8988T (cell line): Measurements from ENCODE around the gene CD209.
"Not testable (repeated sequence)": the region's sequence is repeated elsewhere in the genome, so short reads cannot be mapped to it uniquely, and the experiment has no call there.

ENCODE experiments used
- DNase-seq: peaks from one replicate; pipeline ENCODE4 v3.0.0; 2011

The CD209 gene

DNA sequence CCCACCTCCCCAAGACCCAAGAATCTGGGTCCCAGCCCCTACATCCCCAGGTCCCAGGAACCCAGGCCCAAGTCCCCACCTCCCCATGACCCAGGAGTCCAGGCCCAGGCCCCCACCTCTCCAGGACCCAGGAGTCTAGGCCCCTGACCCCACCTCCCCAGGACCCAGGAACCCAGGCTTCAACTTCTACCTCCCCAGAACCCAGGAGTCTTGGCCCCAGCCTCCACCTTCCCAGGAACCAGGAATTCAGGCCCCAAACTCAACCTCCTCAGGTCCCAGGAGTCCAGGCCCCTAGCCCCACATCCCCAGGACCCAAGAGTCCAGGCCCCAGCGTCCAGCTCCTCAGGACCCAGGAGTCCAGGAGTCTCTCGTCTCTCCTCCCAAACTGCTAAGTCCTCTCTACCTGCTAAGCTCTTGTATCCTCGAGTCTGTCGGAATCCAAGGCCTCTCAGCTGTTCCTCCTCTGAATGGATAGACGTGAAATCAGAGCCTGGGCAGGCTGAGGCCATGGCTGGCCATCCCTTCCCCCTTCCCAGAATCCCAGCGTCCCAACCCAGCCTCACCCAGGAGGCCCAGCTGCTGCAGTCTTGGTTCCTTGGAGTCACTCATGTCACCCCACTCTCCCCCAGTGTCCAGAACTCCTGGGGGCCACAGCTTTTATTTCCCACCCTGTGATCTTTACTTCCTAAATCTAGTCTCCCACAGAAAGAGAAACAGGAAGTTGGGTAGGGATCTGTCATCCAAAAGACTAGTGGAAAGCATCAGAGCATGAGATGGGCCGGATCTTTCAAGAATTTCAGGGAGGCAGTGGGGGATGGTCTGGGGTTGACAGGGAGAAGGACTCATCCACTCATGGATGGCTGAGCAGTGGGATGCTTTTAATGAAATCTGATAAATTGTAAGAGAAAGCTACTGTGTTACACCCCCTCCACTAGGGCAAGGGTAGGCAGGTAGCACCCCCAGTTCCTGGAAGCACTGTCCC is at the start of gene CD209:
CD209 (minus strand) TSS at position 632 of the 982 bp plus-strand sequence; CDS start at position 609, 23 bp downstream.
- DNase-seq: no peak

DNA sequence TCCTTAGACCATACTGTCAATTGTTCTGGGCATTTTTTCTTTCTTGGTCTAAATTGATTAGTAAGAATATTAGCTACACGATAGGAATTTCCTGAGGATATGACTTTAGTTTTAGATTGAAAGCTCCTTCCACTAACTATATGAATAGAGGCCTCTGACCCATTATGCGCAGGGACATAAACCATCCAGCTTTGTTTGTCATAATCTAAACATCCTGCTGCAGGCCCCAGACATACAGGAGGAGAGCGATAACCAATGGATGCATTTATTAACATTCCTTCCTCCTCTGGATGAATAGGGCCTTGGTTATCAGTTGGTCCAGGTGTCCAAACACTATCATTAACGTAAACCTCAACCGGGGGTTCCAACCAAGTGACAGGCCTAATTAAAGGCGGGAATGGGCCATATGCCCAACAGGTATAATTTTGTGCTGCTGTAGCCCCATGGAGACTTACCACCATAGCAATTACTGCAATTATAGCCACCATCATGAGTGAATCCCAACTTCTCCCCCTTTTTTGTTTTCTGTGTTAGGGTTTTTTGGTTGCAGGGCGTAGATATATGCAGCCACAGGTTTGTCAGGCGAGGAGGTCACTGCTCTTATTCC is 48.3 kb upstream of the CD209 start:
- no peak for DNase-seq

- DNase-seq: no peak
These were observed 46.2 kb upstream of the CD209 start for GRCh38 chr19:7793493-7793892.

DNA sequence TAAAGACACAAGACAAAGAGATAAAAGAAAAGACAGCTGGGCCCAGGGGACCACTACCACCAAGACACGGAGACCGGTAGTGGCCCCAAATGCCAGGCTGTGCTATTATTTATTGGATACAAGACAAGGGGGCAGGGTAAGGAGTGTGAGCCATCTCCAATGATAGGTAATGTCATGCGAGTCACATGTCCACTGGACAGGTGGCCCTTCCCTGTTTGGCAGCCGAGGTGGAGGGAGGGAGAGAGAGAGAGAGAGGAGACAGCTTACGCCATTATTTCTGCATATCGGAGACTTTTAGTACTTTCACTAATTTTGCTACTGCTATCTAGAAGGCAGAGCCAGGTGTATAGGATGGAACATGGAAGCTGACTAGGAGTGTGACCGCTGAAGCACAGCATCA is 45.4 kb upstream of the CD209 start:
- DNase-seq: not testable (repeated sequence)

- no peak for DNase-seq
These were observed 44.9 kb upstream of the CD209 start for GRCh38 chr19:7792281-7792680.

GRCh38 chr19:7790416-7790815 is 43.1 kb upstream of the CD209 start:
- no peak for DNase-seq

DNA sequence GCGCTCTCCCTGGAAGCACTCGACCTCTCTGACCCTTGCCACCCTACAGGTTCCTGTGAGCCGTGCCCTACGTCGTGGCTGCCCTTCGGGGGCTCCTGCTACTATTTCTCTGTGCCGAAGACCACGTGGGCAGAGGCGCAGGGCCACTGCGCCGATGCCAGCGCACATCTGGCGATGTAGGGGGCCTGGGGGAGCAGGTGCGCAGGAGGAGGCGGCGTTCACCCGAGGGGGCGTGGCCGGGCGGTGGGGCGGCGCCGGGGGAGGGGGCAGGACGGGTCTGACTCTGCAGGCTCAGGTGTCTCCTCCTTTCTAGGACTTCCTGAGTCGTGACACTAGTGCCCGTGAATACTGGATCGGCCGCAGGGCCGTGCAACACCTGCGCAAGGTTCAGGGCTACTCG is 42.1 kb upstream of the CD209 start:
- no peak for DNase-seq

DNA sequence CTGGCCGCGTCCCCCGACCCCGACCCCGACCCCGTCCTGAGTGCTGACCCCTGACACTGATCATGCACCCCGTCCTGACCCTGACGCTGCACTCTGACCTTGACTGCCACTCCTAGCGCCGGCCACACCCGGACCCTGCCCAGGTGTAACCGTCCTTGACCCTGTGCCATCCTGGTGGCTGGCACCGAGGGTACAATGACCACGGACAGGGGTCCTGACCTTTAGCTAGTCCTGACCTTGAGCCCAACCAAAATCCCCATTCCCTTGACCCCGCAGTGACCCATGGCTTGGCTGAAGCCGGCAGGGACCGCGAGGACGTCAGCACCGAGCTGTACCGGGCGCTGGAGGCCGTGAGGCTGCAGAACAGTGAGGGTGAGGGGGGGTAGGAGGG is 41.6 kb upstream of the CD209 start:
- no peak for DNase-seq

- no peak for DNase-seq
These were observed 41.0 kb upstream of the CD209 start for GRCh38 chr19:7788178-7788932.

- no peak for DNase-seq
These were observed 40.4 kb upstream of the CD209 start for GRCh38 chr19:7787602-7788177.

DNA sequence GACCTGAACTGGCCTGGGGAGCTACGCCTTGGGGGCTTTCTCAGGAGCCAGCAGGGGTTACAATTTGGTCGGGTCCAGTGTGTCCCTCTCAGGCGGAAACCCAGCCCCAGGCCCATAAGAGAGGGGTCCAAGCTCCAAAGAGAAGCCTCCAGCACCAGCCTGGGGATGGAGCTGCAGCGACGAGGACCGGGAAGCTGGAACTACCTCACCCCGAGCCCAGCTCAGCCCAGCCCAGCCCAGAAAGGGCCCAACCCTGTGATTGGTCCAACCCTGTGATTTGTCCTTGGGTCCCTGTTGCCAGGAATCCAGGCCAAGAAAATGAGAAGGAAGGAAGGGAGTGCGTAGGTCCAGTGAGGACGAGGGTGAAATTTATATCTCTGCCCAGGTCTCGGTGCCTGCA is 39.8 kb upstream of the CD209 start:
- DNase-seq: no peak

- DNase-seq: no peak
These were observed 37.5 kb upstream of the CD209 start for GRCh38 chr19:7784856-7785255.

GRCh38 chr19:7783991-7784423 is 36.7 kb upstream of the CD209 start:
- DNase-seq: no peak

GRCh38 chr19:7781157-7781556 is 33.8 kb upstream of the CD209 start:
- DNase-seq: no peak

DNA sequence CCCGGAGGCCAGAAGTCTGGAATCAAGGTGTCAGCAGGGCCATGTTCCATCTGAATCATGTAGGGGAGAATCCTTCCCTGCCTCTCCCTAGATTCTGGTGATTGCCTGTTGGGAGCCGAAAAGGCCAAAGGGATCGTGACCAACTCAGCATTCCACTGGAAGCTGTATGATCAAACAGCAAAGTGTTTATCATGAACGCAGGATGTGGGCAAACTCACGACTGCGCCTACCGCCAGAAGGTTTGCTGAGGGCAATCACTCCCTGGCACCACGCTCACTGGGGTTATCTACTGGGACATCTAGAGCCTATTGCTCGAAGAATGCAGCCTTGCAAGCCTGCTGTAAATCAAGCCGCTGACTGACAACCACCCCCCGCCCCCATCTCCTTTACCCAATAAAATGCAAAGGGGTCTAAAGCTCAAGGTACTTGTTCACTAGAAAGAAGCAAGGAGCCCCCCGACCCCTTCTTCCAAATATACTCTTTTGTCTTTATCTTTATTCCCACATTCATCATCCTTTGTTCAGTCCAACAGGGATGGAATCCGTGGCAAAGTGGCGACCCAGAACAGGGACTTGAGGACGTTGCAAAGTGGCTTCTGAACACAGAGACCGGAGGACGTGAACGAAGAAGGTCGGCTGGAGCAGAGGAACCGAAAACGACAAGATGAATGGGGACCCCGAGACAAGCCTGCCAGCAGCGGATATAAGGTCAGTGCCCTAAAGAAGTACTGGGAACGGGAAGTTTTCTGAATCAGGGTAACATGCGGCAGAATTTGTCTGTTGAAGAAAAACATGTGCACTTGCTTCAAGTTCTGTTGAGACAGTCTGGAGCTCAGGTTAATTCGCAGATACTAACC is 32.5 kb upstream of the CD209 start:
- DNase-seq: no peak

DNA sequence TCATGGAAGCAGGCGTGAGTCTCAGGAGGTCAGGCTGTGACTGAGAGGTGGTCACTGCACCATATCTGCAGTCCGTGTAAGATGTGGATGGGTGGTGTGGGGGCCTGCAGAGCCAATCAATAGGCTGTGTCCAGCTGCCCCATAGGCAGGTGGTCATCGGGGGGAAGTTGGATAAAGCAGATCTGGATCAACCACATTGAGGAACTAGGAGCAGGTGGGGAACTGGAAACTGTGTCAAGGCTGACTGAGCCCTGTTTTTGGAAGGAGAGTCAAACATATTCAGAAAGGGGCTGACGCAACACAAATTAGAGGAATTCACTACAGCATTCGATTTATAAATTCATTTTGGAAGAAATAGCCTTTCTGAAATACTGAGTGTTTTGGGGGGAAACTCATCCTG is 30.7 kb upstream of the CD209 start:
- DNase-seq: no peak

GRCh38 chr19:7775761-7776160 is 28.4 kb upstream of the CD209 start:
- DNase-seq: no peak

GRCh38 chr19:7773841-7774240 is 26.5 kb upstream of the CD209 start:
- DNase-seq: no peak

DNA sequence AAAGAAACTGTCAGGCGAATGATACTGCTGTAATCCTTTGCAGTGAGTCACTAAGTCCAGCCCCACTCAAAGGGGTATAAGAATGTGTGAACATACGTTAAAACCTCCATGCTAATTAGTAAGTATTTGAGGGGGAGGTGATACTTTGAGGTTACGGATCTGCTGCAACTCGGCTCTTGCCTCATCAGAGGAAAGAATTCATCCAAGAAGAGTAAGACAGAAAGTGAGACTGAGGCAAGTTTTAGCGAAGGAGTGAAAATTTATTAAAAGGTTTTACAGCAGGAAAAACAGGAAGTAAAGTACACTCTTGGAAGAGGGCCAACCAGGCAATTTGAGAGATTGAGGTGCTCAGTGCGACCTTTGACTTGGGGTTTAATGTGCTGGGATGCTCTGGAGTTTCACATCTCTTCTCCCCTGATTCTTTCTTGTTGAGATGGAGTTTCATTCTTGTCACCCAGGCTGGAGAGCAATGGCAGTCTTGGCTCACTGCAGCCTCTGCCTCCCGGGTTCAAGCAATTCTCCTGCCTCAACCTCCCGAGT is 25.5 kb upstream of the CD209 start:
- no peak for DNase-seq

- no peak for DNase-seq
These were observed 23.7 kb upstream of the CD209 start for GRCh38 chr19:7771072-7771471.

DNA sequence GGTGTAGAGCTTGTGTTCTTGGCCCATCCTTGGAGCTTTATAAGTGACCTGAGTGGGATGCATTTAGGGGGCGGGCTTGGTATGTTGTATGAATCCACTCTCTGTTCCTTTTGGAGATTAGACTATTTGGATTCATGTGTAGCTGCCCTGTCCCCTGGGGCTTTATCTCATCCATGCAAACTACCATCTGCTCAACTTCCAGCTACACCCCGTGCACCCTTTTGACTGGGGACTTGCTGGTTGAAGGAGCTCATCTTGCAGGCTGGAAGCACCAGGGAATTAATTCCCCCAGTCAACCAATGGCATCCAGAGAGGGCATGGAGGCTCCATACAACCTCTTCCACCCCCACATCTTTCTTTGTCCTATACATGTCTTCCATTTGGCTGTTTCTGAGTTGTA is 21.8 kb upstream of the CD209 start:
- DNase-seq: no peak

- DNase-seq: no peak
These were observed 20.2 kb upstream of the CD209 start for GRCh38 chr19:7767487-7767886.
